Retinal pigment epithelial cell (primary cell): Measurements from ENCODE around the gene DNAH10.

Experiments used
- DNase-seq: peaks from one replicate; pipeline ENCODE4 v3.0.0-alpha.2; 2010; ENCODE audit warnings: low read depth
- H3K4me3 ChIP-seq: 2 replicates; pipeline ENCODE4 v1.5.1; 2011; ENCODE audit warnings: mild to moderate bottlenecking, low read length, control low read depth, moderate library complexity
- CTCF ChIP-seq: conservative IDR thresholded peaks from 2 replicates; pipeline ENCODE4 v1.5.1; 2011; ENCODE audit warnings: low read depth, low read length, control low read depth, inconsistent platforms

The DNAH10 gene

GRCh38 chr12:123839826-123840225, 77.7 kb downstream of the DNAH10 start:
- no peak overlapping the region for H3K4me3 ChIP-seq
- no peak for TF ChIP-seq CTCF
- DNase-seq: no peak

DNA sequence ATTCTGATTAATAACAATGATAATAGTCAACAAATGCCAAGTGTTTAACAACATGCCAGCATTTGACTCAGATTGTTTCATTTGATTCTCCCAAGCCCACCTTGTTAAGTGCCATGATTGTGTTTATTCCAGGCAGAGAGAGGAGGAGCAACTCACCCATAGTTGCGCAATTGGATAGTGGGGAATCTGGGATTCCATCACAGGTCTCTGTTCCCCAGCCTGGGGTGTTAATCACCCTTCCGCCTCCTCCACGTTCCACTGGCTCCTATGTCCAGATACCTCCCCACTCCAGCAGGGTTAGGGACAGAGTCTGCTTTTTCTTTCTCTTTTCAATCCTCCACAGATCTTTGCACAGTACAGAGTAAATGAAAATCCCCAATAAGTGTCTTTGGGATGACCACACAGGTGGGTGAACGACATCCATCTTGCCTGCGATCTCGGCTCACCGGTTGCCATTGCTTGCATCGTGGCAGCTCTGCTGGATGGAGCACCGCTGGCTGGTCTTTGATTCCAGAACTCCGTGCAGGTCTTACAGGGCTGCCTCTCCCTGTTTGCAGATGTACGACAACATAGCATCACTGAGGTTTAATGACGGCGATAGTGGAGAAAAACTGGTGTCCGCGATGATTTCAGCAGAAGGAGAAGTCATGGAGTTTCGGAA, 78.8 kb downstream of the DNAH10 start:
- no peak for TF ChIP-seq CTCF
- no peak for DNase-seq
- H3K4me3 ChIP-seq: no peak overlapping the region

DNA sequence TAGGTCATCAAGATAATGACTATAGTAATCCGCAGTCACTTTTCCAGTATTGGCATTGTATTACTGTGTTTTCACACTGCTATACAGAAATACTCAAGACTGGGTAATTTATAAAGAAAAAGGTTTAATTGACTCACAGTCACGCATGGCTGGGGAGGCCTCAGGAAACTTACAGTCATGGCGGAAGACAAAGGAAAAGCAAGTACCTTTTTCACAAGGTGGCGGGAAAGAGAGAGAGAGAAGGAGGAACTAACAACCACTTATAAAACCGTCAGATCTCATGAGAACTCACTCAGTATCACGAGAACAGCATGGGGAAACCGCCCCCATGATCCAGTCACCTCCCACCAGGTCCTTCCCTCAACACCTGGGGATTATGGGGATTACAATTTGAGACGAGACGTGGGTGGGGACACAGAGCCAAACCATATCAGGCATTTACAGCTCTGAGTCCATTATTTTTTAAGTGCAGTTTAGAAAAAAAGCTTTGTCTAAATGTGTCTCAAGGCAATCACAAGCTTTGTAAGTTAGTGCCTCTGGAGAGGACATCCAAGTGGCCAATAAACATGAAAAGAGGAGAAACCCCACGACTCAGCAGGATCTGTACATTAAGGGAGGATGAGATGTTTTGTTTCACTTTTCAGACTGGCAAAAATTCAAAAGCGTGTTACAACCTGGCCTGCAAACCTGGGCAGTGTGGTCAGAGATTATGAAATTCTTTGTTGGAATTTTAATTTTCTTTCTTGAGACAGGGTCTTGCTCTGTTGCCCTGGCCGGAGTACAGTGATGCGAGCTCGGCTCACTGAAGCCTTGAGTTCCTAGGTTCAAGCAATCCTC, 82.0 kb downstream of the DNAH10 start:
- no peak overlapping the region for H3K4me3 ChIP-seq
- DNase-seq: no peak
- no peak for TF ChIP-seq CTCF

- TF ChIP-seq CTCF: no peak
- no peak overlapping the region for H3K4me3 ChIP-seq
- DNase-seq: no peak
Observed at GRCh38 chr12:123845881-123846280, 83.8 kb downstream of the DNAH10 start.

GRCh38 chr12:123846340-123846739, 84.2 kb downstream of the DNAH10 start:
- no peak for TF ChIP-seq CTCF
- no peak overlapping the region for H3K4me3 ChIP-seq
- DNase-seq: no peak

- no peak for DNase-seq
- H3K4me3 ChIP-seq: no peak overlapping the region
- TF ChIP-seq CTCF: no peak
Observed at GRCh38 chr12:123847019-123847418, 84.9 kb downstream of the DNAH10 start.

DNA sequence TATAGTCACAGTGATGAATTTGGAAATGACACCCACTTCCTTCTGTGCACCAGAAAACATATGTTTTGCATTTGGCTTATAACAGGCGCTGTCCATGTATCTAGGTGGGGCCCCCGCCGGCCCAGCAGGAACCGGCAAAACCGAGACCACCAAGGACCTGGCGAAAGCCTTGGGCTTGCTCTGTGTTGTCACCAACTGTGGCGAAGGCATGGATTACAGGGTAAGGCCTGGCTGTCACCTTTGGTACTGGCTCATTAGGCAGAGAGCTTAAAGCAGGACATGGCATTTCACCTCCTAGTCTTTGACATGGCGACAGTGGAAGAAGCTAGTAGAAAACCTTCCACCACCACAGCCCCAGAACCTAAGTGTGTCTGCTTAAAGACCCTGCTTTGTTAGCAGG, 85.8 kb downstream of the DNAH10 start:
- no peak for DNase-seq
- no peak for TF ChIP-seq CTCF

More for the DNA sequence above, 85.8 kb downstream of the DNAH10 start:
- no peak overlapping the region for H3K4me3 ChIP-seq
